Measurements from ENCODE around the gene DCT. TPM values are rescaled to one million over a fixed set of nuclear protein-coding genes. Genes with fewer than 3 reads are reported as not detected.
"Not testable (repeated sequence)": the region's sequence is repeated elsewhere in the genome, so short reads cannot be mapped to it uniquely, and the experiment has no call there.

The DCT gene
- polyA plus RNA-seq (ENCODE audit: insufficient read length in 3 of 3) = under 1 TPM; 0.11 to 0.44 (median 0.28) TPM

- no peak for DNase-seq (ENCODE audit: low read depth in 3 of 3, low spot score in 2 of 3)
Measured at GRCh38 chr13:94479616-94480015, at the start of gene DCT. TSS of gene DCT (minus strand) at chr13:94479682. CDS start at chr13:94479255, 427 bp downstream.

DNA sequence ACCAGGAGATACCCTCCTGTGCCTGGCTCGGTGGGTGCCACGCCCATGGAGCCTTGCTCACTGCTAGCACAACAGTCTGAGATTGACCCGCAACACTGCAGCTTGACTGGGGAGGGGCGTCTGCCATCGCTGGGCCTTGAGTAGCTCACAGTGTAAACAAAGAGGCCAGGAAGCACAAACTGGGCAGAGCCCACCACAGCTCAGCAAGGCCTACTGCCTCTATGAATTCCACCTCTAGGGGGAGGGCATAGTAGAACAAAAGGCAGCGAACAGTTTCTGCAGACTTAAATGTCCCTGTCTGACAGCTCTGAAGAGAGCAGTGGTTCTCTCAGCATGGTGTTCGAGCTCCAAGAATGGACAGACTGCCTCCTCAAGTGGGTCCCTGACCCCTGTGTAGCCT lies 47.5 kb upstream of the DCT start:
- not testable (repeated sequence) for DNase-seq (ENCODE audit: low read depth in 3 of 3, low spot score in 2 of 3)

DNA sequence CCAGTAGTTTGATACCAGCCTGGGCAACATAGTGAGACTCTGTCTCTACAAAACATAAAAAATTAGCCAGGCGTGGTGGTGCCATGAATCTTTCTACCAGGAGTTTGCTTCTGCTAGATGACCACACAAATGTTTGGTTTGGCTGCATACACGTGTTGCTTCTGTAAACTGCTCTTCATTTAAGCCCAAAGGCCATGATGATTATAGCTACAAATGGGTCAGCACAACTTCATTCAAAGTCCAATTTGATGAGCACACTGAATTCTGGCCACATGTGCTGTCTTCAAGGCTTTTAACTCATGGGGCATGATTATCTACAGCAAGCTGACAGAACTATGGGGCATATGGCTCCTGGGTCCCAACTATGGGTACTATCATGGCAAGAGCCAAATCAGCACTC lies 46.3 kb upstream of the DCT start:
- DNase-seq (ENCODE audit: low read depth in 3 of 3, low spot score in 2 of 3) = no peak

DNA sequence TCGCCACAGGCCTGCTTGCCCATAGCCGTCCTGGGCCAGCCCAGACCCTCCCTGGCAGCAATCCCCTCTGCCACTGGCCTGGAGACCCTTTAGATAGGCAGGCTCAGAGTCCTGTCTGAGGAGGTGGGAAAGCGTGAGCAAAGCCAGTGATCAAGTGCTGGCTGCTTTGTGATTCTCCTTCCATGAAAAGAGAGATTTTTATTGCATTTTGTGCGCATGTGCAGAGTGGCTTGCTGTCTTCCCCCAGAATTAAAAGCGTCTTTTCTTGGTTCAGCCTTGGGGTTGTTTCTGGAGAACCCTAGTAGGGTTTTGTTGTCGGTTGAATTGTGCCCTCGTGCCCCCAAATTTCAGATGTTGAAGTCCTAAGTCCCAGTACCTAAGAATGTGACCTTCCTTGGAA lies 44.9 kb upstream of the DCT start:
- DNase-seq (ENCODE audit: low read depth in 3 of 3, low spot score in 2 of 3) = no peak

DNA sequence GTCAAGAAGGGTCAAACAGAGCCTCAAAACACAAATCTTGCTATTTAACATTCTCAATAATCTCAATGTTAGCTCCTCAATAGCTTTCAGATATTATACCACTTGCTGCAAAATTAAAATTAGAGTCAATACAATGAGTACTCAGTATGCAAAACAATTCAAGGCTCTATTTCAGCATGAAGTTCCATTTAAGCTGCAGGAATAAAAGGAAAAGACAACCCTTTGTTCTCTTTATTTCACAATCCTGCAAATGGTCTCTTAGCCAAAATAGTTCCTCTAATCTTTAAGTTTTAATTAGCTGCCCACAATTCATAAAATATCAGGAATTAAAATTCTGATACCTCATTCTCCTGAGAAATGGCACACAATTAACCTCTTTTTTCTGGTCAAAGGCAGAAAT lies 40.5 kb upstream of the DCT start:
- no peak for DNase-seq (ENCODE audit: low read depth in 3 of 3, low spot score in 2 of 3)

DNA sequence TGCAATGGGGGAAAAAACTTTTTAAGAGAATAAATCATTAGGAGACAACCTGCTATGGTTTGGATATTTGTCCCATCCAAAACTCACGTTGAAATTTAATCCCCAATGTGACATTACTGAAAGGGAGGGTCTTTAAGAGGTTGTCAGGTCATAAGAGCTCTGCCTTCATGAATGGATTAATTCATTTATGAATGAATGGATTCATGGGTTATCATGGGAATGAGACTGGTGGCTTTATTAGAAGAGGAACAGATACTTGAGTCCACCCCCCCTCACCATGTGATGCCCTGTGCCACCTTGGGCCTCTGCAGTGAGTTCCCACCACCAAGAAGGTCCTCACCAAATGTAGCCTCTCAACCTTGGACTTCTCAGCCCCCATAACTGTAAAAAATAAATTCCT lies 37.0 kb upstream of the DCT start:
- DNase-seq (ENCODE audit: low read depth in 3 of 3, low spot score in 2 of 3) = no peak

DNA sequence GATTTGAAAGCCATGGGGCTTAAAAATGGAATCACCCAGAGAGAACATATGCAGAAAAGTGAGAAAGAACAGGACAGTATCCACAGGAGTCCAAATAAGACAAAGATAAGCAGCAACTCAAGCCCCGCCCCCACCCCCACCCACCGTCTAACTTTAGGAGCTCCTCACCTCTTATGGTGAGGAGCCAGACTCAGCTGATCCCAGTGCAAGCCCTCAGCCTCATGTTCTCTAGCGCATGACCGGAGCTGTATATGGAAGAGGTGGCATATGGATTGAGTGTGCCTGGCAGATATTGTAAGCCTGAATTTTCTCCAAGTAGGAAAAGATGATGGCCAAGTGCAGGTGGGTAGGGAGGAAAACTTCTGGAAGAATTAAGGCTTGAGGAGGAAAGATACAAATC lies 36.4 kb upstream of the DCT start:
- DNase-seq (ENCODE audit: low read depth in 3 of 3, low spot score in 2 of 3) = no peak

GRCh38 chr13:94515374-94515773 lies 35.9 kb upstream of the DCT start:
- DNase-seq (ENCODE audit: low read depth in 3 of 3, low spot score in 2 of 3) = no peak

GRCh38 chr13:94513026-94513425 lies 33.5 kb upstream of the DCT start:
- no peak for DNase-seq (ENCODE audit: low read depth in 3 of 3, low spot score in 2 of 3)

DNA sequence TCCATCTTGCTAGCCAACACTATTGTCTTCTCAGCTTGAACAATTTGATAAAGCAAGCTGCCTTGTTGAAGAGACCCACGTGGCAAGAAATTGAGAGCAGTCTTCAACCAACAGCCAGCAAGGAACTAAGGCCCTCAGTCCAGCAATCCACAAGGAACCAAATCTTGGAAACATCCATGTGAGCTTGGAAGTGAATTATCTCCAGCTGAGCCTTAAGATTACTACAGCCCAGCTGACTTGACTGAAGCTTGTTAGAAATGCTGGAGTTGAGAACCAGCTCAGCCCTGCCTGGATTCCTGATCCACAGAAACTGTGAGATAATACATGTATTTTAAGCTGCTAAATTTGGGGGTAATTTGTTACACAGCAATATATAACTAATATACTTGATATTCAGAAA lies 26.2 kb upstream of the DCT start:
- no peak for DNase-seq (ENCODE audit: low read depth in 3 of 3, low spot score in 2 of 3)

DNA sequence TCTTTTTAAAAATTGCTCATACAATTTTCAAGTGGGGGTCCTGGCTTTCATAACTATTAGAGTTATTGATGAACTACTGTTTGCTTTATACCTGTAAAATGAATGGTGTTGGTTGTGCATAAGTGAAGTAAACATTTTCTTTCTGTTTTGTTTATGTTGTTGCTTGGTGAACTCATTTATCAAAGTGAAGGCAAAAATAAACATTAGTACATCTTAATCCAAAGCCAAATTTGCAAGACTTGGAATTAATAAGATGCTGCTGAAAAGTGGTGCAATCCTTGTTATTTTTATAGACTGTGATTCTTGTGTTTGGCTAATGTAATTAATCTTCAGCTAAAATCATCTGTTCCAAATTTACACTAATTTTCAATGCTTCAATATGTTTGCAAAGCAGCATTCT lies 24.4 kb upstream of the DCT start:
- DNase-seq (ENCODE audit: low read depth in 3 of 3, low spot score in 2 of 3) = no peak

GRCh38 chr13:94498831-94499230 lies 19.3 kb upstream of the DCT start:
- DNase-seq (ENCODE audit: low read depth in 3 of 3, low spot score in 2 of 3) = not testable (repeated sequence)

GRCh38 chr13:94495806-94496205 lies 16.3 kb upstream of the DCT start:
- no peak for DNase-seq (ENCODE audit: low read depth in 3 of 3, low spot score in 2 of 3)

DNA sequence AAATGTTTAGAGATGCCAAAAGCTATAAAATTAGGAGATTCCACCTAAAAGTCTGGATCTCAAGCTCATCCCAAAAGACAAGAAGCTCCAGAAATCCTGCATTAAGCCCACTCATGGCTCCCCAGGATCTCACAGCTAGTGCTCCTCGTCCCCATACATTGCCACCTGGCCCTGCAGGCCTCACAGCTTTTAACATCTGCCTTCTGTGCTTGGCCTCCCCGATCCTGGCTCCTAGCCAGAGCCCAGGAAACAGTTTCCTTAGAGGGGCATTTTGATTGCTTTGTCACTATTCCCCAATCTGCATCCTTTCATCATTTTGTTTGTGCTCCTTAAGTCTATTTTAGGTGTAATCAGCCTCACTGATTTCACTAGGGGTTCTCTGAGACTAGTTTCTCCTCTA lies 14.5 kb upstream of the DCT start:
- DNase-seq (ENCODE audit: low read depth in 3 of 3, low spot score in 2 of 3) = no peak

DNA sequence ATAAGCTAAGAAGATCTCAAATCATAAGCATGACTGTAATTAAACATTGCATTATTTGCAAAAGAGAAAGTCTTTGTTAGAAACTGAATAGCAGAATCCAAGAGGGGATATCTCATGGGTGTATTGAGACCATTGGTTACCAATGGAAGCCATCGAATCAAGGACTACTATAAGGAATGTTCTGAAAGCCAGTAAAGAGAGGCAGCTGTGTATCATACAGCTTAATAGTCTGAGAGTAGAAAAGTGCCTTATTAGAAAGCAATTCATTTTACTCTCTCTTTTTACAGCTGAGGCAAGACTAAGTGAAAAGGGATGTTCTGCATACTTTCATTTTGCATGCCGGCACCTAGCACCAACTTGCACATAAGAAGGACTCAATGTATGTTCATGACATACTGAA lies 7.6 kb upstream of the DCT start:
- no peak for DNase-seq (ENCODE audit: low read depth in 3 of 3, low spot score in 2 of 3)

GRCh38 chr13:94483970-94484369 lies 4.5 kb upstream of the DCT start:
- DNase-seq (ENCODE audit: low read depth in 3 of 3, low spot score in 2 of 3) = no peak

DNA sequence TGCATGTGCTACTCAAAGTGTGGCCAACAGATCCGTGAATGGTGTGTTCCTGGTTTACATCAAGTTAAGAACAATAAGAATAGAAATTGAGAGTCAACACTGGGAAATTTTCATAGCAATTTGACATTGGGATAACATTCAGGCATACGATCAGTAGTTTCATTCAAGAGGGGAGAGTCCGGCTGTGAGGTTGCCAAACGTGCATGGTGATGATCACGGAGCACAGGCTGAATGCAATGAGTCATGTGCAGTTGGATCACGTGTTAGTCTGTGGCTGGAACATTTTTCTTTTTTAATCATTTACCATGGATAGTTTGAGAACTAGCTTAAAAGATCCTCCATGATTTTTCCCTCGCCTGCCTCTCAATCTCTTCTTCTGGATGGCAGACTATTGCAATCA lies 2.5 kb upstream of the DCT start:
- DNase-seq (ENCODE audit: low read depth in 3 of 3, low spot score in 2 of 3) = no peak

DNA sequence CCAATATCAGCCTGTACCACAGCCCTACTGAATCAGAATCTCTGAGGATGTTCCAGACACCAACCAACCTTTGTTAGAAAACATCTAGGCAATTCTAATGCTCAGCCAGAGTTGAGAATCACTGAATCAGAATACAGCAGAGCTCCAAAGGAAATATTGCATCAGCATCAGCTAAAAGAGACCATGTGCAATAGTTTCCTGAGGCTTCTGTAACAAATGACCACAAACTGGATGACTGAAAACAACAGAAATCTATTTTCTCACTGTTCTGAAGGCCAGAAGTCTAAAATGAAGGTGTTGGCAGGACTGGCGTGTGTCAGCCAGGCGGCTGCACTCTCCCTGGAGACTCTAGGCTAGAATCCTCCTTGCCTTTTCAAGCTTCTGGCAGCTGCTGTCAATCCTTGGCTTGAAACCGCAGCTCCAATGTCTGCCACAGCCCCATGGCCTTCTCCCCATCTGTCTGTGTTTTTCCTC lies 1.2 kb upstream of the DCT start:
- DNase-seq (ENCODE audit: low read depth in 3 of 3, low spot score in 2 of 3) = no peak

- DNase-seq (ENCODE audit: low read depth in 3 of 3, low spot score in 2 of 3) = no peak
Measured at GRCh38 chr13:94478913-94479312, 569 bp downstream of the DCT start.

GRCh38 chr13:94470126-94470525 lies 9.4 kb downstream of the DCT start:
- DNase-seq (ENCODE audit: low read depth in 3 of 3, low spot score in 2 of 3) = no peak

DNA sequence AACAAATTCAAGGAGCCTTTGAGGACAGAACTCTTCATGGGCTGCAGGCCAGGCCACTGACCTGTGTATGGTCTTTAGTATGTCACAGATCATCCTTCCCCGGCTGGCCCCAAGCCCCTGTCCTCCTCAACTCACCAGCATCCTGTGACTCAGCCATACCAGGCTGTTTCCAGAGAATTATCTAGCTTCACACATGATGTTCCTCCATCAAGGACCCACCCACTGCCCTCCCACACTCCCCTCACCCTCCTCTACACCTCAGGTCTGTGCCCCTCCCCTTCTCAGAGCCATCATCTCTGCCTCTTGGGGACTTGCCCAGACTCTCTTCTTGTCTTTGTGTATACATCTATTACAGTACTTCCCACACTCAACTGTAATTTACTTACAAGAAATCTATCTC lies 14.7 kb downstream of the DCT start:
- no peak for DNase-seq (ENCODE audit: low read depth in 3 of 3, low spot score in 2 of 3)

- DNase-seq (ENCODE audit: low read depth in 3 of 3, low spot score in 2 of 3) = no peak
Measured at GRCh38 chr13:94462670-94463069, 16.8 kb downstream of the DCT start.

- no peak for DNase-seq (ENCODE audit: low read depth in 3 of 3, low spot score in 2 of 3)
Measured at GRCh38 chr13:94459116-94459515, 20.4 kb downstream of the DCT start.

- DNase-seq (ENCODE audit: low read depth in 3 of 3, low spot score in 2 of 3) = no peak
Measured at GRCh38 chr13:94455414-94455813, 24.1 kb downstream of the DCT start.
